Suprapubic skin (tissue), 4 donors: ENCODE data around the gene FBLN1. TPM values are rescaled to one million over a fixed set of nuclear protein-coding genes. Genes with fewer than 3 reads are reported as not detected.

Experiments used
- DNase-seq, 2 donors: peaks; one replicate each; pipeline ENCODE4 v3.0.0-alpha.2; 2019; ENCODE audit warnings: low spot score in 2 of 2
- H3K27ac ChIP-seq: fragments of 200-600 bp; sonication (generic); one replicate; pipeline ENCODE4 v1.5.1; 2019
- H3K27me3 ChIP-seq: fragments of 200-600 bp; sonication (generic); one replicate; pipeline ENCODE4 v1.5.1; 2019
- H3K36me3 ChIP-seq: fragments of 200-600 bp; sonication (generic); one replicate; pipeline ENCODE4 v1.5.1; 2019
- H3K4me1 ChIP-seq: fragments of 200-600 bp; sonication (generic); one replicate; pipeline ENCODE4 v1.5.1; 2019
- H3K4me3 ChIP-seq: fragments of 200-600 bp; sonication (generic); one replicate; pipeline ENCODE4 v1.5.1; 2019; ENCODE audit warnings: mild to moderate bottlenecking
- H3K9me3 ChIP-seq: fragments of 200-600 bp; sonication (generic); one replicate; pipeline ENCODE4 v1.5.1; 2019
- EP300 ChIP-seq: sonication (generic); formaldehyde crosslinking; IDR thresholded peaks from one replicate; pipeline ENCODE4 v1.6.1; 2017; ENCODE audit warnings: antibody characterized with exemption
- POLR2A ChIP-seq, 2 donors: fragments of 450-650 bp; IDR thresholded peaks; one replicate each; pipeline ENCODE4 v1.6.1; 2017; ENCODE audit warnings: antibody characterized with exemption in 2 of 2, mild to moderate bottlenecking in 2 of 2, moderate library complexity in 2 of 2
- POLR2AphosphoS5 ChIP-seq, 3 donors: sonication (generic); formaldehyde crosslinking; IDR thresholded peaks; one replicate each; pipeline ENCODE4 v1.6.1; 2017; ENCODE audit warnings: antibody characterized with exemption in 3 of 3
- WGBS: methylation state at CpG from one replicate; pipeline ENCODE4 v1.1.5; 2018; 5-methylcytosine and 5-hydroxymethylcytosine counted together
- total RNA-seq, 4 donors: library from RNA; depleted of rRNA; stranded (reverse); fragments of >200 nt; gene quantifications; one replicate each; pipeline ENCODE4 v1.1.0, GENCODE V29; 2016
- TF ChIP-seq, protein P1 (sequence below), 2 donors: fragments of 200-600 bp in 1 of 2; fragments of 450-650 bp in 1 of 2; sonication (generic) in 1 of 2; IDR thresholded peaks; one replicate each; pipeline ENCODE4 v1.5.1; 2016 to 2019; ENCODE audit warnings: antibody characterized with exemption in 2 of 2, mild to moderate bottlenecking in 1 of 2, moderate library complexity in 1 of 2

FBLN1 gene
- total RNA-seq, 4 donors from 2014 or later, result 111 to 174 (median 139) TPM

DNA sequence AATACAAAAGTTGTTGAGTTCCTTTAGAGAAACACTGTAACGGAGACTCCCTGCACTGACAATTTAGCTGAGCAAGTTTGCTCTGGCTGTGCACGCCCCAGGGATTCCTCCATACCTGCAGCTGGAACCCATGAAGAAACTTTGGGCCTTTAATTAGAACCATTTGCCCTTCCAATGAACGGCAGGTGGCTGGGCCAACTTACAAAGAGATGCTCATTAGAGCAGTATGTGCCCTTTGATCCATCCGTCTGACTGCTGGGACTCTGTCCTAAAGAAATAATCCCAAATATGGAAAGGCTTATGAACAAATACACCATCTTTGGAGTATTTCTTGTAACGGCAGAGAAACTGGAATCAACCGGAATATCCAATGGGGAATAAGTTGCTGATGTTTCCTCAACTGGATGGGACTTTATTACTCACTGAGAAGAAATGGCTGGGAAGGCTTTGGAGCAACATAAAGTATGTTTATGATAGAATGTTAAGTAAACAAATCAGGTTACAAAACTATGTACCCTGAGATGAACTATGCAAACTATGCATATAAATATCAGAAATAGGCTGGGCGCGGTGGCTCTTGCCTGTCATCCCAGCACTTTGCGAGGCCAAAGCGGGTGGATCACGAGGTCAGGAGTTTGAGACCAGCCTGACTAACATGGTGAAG, 24.4 kb upstream of the FBLN1 start:
- H3K4me3 ChIP-seq, result no peak overlapping the region
- H3K4me1 ChIP-seq, result peaks cover 31% of the 10 kb centered on the region
- H3K27ac ChIP-seq, result no peak overlapping the region
- H3K36me3 ChIP-seq, result no peaks in the 10 kb centered on the region
- TF ChIP-seq, protein P1, sequence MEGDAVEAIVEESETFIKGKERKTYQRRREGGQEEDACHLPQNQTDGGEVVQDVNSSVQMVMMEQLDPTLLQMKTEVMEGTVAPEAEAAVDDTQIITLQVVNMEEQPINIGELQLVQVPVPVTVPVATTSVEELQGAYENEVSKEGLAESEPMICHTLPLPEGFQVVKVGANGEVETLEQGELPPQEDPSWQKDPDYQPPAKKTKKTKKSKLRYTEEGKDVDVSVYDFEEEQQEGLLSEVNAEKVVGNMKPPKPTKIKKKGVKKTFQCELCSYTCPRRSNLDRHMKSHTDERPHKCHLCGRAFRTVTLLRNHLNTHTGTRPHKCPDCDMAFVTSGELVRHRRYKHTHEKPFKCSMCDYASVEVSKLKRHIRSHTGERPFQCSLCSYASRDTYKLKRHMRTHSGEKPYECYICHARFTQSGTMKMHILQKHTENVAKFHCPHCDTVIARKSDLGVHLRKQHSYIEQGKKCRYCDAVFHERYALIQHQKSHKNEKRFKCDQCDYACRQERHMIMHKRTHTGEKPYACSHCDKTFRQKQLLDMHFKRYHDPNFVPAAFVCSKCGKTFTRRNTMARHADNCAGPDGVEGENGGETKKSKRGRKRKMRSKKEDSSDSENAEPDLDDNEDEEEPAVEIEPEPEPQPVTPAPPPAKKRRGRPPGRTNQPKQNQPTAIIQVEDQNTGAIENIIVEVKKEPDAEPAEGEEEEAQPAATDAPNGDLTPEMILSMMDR (IDR thresholded peaks at IDR 0.05), result no peak
- TF ChIP-seq POLR2AphosphoS5 (IDR thresholded peaks at IDR 0.05), result no peak
- no peak for TF ChIP-seq POLR2A (IDR thresholded peaks at IDR 0.05)
- TF ChIP-seq EP300, result no peak
- H3K27me3 ChIP-seq, result no peaks in the 10 kb centered on the region
- no peak for DNase-seq
- 58% methylated on average over 11 of the region's 11 CpGs for WGBS
- no peaks in the 10 kb centered on the region for H3K9me3 ChIP-seq

DNA sequence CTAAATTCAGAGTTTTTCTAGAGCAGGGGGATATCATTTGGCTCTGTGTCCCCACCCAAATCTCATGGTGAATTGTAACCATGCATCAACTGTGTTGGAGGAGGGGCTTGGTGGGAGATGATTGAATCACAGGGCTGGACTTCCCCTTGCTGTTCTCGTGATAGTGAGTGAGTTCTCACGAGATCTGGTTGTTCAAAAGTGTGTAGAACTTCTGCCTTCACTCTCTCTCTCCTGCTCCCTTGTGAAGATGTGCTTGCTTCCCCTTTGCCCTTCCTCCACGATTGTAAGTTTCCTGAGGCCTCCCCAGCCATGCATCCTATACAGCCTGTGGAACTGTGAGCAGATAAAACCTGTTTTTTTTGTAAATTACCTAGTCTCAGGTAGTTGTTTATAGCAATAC, 22.0 kb upstream of the FBLN1 start:
- peaks cover 17% of the 10 kb centered on the region for H3K4me1 ChIP-seq
- no peak for TF ChIP-seq EP300
- TF ChIP-seq POLR2A (IDR thresholded peaks at IDR 0.05), result no peak
- no peak for TF ChIP-seq POLR2AphosphoS5 (IDR thresholded peaks at IDR 0.05)
- TF ChIP-seq, protein P1 (IDR thresholded peaks at IDR 0.05), result no peak
- no peaks in the 10 kb centered on the region for H3K9me3 ChIP-seq
- no peaks in the 10 kb centered on the region for H3K27me3 ChIP-seq
- no peak overlapping the region for H3K4me3 ChIP-seq
- H3K27ac ChIP-seq, result no peak overlapping the region
- DNase-seq, result no peak
- WGBS, result 82% methylated on average over 3 of the region's 3 CpGs
- no peaks in the 10 kb centered on the region for H3K36me3 ChIP-seq

DNA sequence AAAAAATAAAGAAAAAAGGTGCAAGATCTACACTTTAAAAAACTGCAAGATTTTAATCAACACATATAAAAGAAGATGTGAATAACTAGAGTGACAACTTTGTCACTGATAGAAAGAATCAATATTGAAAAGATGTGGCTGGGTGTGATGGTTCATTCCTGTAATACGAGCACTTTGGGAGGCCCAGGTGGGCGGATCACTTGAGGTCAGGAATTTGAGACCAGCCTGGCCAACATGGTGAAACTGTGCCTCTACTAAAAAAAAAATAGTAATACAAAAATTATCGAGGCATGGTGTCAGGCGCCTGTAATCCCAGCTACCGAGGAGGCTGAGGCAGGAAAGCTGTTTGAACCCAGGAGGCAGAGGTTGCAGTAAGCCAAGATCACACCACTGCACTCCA, 21.0 kb upstream of the FBLN1 start:
- no peak overlapping the region for H3K27ac ChIP-seq
- no peaks in the 10 kb centered on the region for H3K9me3 ChIP-seq
- DNase-seq, result no peak
- WGBS, result 77% methylated on average over 5 of the region's 5 CpGs
- H3K4me1 ChIP-seq, result peaks cover 8% of the 10 kb centered on the region
- H3K4me3 ChIP-seq, result no peak overlapping the region
- H3K27me3 ChIP-seq, result no peaks in the 10 kb centered on the region
- TF ChIP-seq EP300 (no peak), POLR2AphosphoS5 (IDR thresholded peaks at IDR 0.05) (no peak), POLR2A (IDR thresholded peaks at IDR 0.05) (no peak)
- TF ChIP-seq, protein P1 (IDR thresholded peaks at IDR 0.05), result no peak
- H3K36me3 ChIP-seq, result no peaks in the 10 kb centered on the region

DNA sequence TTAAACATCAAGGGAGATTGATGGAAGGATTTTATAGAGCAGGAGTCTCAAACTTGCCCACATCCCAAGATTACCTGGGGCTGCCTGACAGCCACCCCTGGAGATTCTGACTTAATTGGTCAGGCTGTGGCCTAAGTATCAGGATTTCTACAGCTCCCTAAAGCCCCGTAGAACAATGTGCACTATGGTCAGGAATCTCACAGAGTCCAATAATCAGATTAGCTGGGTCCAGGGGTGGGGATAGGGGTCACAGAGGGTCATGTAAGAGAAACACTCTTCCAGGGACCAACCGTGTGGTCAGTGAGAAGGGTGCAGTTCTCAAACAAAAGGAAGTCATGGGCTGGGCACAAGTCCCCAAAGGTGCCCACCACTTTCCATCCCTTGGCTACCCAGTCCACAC, 20.5 kb upstream of the FBLN1 start:
- Histone ChIP-seq H3K36me3 (no peaks in the 10 kb centered on the region), H3K27ac (no peak overlapping the region), H3K4me1 (peaks cover 3% of the 10 kb centered on the region), H3K27me3 (no peaks in the 10 kb centered on the region), H3K9me3 (no peaks in the 10 kb centered on the region), H3K4me3 (no peak overlapping the region)
- DNase-seq, result no peak
- TF ChIP-seq, protein P1 (IDR thresholded peaks at IDR 0.05), result no peak
- TF ChIP-seq POLR2A (IDR thresholded peaks at IDR 0.05), result no peak
- TF ChIP-seq POLR2AphosphoS5 (IDR thresholded peaks at IDR 0.05), result no peak
- no peak for TF ChIP-seq EP300
- 81% methylated on average over 2 of the region's 2 CpGs for WGBS

DNA sequence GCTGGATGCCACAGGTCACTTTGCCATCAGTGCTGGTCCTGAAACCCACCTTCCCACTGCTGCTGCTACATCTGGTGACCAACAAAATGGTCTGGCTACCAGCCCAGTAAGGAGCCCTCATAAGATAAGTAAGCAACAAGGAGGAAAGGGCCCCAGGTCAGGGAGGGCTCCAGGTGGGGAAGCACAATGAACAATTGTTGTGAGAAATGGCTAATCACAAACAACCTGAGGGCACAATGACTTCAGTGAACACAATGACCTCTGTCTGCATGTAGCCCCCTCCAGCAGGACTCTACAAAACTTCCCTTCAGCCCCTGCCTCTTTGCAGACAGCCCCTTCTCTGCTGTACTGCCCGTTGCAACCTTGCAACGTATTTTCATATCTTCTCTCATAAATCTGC, 19.4 kb upstream of the FBLN1 start:
- Histone ChIP-seq H3K27me3 (no peaks in the 10 kb centered on the region), H3K4me3 (no peak overlapping the region), H3K36me3 (no peaks in the 10 kb centered on the region), H3K4me1 (no peaks in the 10 kb centered on the region), H3K9me3 (no peaks in the 10 kb centered on the region), H3K27ac (no peak overlapping the region)
- DNase-seq, result no peak
- TF ChIP-seq EP300 (no peak), POLR2AphosphoS5 (IDR thresholded peaks at IDR 0.05) (no peak), POLR2A (IDR thresholded peaks at IDR 0.05) (no peak)
- TF ChIP-seq, protein P1 (IDR thresholded peaks at IDR 0.05), result no peak
- 88% methylated on average over 2 of the region's 2 CpGs for WGBS
